GM19467 (cell line): Measurements from ENCODE around the gene SLC13A2.
A peak's percentile ranks its signal among the peaks of the same experiment; 100 is the strongest.

Experiments used
- ATAC-seq: cut with Tn5 transposase; IDR thresholded peaks from one replicate; pipeline ENCODE4 v1.9.1; 2021; ENCODE audit warnings: mild to moderate bottlenecking, moderate library complexity; ENCODE audit not compliant: unreplicated experiment

The SLC13A2 gene

DNA sequence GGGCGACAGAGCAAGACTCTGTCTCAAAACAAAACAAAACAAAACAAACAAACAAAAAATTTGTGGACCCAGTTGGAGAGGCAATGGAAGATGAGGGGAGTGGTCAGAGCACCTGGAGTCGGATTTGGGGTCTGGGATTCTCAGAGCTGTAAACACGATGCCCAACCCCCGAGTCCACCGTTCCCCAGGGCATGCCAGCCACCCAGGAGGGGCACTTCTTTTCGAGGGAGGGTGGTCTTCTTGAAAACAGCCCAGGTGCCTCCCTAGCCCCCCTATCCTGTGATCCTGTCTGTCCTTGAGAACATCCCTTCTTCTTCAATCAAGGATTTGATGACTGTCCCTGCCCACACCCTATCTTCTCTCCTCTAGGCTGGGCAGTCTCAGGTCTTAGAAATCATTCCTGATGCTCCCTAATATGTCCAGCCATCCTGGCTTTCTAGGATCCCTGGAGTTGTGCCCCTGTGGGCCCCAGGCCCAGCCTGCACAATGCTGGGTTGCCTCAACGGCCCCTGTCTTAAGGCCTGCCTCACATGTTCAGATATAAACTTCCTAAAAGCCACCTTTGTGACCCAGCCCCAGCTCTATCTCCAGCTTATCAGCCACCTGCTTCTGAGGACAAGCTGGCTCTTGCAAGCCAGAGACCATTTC is 3.1 kb upstream of the SLC13A2 start:
- no peak for ATAC-seq

DNA sequence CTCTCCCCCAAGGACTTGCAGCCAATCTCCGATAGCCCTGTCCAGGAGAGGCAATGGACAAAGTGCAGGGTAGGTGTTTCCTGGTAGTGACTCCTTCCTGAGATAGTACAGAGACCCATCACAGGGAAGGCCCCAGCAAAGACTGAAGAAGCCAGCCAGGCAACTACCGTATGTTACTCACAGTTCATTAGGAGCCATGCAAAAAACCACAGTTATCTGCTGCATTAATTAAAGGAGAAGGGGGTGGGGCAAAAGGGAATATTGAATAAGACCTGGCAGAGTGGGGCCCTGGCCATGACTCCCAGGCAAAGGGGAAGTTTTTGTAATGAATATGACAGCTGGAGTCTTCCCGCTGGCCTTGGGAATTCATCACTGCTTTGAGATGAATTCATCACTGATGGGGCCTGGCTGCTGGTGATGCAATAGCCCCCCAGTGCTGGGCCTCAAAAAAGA is 2.5 kb upstream of the SLC13A2 start:
- ATAC-seq, result no peak

DNA sequence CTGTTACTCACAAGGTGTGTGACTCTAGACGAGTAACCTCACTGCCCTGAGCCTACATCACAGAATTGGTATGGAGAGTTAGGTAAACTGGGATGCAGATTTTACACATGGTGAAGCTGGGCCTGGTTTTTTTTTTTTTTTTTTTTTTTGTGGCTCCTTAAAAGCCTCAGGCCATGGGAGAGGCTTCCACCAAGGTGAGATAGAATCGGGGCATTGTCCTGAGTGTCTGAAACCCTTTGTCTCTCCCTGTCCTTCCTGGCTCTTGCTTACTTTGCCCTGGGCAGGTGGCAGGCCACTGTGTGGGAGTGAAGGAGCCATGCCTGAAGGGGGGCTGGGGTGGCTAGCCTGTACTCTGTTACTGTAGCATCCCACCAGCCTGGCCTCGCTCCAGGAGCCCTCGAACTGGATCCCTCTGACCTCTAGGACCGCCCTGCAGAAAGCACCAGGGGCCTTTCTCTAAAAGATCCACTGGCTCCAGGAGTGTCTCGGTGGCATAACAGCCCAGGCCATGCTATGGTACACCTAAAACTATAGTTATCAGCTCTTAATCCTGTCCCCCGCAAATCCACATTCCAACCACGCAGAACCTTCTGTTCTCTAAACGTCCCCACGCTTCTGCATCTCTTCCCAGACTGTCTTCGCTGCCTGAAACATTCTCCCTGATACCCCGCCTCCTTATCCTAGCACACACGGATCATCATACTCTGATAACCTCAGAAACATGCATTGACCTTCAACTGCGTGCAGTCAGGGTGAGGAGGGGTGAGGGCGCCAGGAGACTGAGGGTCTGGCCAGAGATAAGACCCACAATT is 1.7 kb upstream of the SLC13A2 start:
- no peak for ATAC-seq

DNA sequence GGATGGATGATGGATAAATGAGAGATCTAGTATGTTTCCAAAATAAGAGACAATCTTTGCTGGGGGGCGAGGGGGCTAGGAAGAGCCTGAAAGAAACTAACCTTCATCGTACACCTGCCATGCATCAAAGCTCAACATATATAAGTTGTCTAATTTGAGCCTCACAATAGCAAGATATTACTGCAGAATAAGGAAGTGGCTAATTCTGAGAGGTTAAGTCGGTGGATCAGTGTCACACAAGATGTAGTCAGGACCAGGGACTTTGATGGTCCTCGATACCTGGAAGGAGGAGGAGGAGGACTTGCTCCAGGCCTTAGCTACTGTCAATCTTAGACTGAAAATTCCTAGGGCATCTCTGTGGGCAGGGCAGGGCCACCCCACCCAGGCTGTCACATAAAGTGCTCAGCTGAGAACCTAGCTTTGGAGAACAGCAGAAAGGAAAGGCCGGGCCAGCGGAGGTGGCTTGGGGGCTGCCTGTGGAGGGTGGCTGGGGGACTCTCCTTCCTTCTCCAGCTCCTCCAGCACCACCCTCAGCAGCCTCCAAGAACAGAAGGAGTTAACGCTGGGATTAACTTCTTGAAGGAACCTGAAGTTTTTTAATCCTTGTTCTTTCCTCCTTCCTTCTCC is 460 bp upstream of the SLC13A2 start:
- ATAC-seq, result no peak

DNA sequence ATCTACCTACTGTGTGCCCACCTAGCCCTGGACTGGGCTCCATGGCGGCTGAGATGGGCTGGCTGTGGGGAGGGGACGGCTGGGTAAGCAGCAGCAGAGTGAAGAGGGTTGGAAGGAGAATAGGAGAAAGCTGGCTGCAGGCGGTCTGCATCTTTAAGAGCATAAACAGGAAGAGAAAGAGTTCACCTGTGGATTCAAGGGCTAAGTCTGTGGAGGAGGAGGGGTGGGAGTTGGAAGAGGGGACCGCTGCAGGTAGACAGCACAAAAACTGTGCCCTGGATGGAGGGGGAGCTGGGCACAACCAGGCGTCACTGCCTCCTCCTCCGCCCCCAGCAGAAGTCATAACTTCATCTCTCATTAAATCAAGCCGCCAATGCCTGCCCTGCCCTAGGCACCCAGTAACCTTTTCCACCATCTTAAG is 677 bp downstream of the SLC13A2 start:
- ATAC-seq, result no peak

GRCh38 chr17:28475151-28475900 is 1.9 kb downstream of the SLC13A2 start:
- no peak for ATAC-seq

- no peak for ATAC-seq
These were observed 2.8 kb downstream of the SLC13A2 start for GRCh38 chr17:28476076-28476865.

- ATAC-seq, result no peak
These were observed 4.5 kb downstream of the SLC13A2 start for GRCh38 chr17:28477928-28478327.

DNA sequence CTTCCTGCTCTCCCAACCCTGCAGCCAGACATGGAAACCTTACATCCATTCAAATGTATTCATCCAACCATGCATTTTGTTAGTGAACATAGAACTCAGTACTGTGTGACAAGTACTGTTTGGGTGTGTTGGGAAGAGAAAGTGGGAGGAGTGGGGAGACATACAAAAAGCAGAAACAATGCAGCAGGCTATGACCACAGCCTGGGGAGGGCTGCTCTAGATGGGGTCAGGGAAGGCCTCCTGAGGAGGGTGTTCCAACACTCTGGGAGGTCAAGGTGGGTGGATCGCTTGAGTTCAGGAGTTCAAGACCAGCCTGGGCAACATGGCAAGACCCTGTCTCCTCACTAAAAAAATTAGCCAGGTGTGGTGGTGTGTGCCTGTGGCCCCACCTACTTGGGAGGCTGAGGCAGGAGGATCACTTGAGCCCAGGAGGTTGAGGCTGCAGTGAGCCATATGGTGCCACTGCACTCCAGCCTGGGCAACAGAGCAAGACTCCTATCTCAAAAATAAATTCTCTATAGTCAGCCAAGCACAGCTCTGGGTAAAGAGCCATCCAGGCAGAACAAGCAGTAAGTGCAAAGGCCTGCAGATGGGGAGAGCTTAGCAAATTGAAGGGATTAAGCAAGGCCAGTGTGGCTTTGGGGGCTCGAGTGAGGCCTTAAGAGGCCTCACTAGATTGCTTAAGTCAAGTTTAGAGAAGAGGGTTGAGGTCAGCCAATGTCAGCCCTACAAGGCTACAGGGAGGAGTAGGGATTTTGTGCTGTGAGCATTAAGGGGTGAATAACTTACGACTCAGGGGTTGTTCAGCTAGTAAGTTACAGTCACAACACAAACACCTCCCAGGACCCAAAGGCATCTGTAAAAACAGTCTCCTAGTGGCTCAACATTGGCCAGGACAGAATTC is 5.5 kb downstream of the SLC13A2 start:
- ATAC-seq, result no peak

- ATAC-seq, result no peak
These were observed 6.8 kb downstream of the SLC13A2 start for GRCh38 chr17:28480278-28480677.

GRCh38 chr17:28480799-28481571 is 7.5 kb downstream of the SLC13A2 start:
- no peak for ATAC-seq

DNA sequence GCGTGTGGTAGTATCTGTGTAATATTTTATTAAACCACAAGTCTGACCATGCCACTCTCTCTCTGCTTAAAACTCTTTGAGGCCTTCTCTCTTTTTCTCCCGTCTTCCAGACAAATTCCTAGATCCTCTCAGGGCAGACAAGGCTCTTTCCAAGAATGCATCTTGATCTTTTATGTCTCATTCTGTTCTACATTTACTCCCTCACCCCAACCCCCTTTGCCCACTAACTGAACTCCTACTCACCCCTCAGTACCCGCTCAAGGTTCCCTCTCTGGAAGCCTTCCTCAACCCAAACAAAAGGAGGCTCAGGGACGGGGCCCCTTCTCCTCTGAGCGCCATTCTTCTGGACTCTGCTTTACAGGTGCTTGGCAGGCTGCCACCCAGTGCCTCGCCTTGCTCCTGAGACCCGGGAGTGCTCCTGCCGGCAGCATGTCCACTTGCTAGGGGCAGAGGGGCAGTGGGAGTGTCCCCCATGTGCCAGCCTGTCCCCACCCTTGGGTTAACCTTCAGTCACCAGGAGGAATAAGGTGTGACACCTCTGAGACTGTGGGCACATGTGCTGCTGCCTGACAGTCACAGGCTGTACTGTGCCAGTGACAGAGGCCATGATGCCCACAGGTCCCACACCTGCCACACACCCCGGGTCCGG is 9.2 kb downstream of the SLC13A2 start:
- no peak for ATAC-seq

DNA sequence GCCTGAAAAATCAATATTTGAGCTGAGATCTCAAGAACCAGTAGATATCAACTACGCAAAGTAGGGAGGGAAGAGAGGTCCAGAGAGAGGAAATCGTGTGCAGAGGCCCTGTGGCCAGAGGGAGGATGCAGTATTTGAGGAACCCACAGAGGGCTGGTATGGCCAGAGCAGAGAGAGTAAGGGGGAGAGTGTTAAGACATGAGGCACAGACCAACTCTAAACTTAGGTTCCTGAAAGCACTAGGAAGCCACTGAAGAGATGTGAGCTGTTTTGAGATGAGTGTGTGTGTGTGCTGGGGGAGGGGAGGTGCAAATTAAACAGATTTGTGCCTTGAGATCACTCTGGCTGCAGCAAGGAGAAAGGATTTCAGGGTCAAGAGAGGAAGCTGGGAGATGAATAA is 10.9 kb downstream of the SLC13A2 start:
- peak; percentile 61 for ATAC-seq

DNA sequence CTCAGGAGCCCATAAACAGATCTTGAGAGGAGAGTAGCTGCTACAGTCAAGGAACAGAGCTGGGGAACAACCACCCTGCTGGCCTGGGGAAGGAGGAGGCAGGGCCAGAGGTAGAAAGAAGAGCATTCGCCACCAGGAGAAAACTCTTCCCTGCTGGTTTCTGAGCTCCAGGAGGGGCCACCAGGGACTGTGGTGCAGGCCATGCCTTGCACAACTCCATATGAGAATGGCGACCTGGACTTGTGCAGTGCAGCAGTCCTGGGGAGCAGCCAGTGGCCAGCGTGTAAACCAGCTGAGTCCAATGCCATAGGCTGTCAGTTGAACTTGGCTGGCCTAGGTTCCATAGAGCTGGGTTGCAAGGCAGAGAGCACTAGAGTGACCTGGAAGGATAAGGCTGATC is 11.6 kb downstream of the SLC13A2 start:
- no peak for ATAC-seq

DNA sequence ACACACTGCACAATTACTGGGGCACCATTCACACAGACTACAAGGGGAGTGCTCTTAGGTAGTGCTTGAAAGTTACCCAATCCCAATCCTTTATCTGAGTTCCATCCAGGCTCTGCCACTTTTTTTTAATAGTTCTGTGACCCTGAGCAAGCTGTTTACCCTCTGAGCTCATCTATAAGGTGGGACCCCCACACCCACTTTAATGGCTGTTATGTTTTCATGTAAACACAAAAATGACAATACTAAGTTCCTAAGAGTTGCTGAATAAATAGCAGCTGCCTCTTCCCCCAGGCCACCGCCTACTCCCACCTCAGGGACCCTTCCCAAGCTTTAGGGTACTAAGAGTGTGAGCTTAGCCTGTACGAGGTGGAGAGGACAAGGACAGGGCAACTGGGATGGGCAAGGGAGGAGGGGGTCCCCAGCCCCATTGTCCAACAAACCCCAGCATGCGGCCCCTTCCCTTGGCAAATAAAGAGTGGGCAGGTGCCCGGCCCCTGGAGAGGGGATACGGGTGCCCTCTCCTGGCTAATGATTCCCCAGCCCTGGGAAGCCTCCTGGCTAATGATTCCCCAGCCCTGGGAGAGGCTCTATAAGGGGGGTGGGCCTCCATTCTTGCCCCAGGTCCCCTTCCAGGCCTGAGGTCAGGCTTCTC is 14.6 kb downstream of the SLC13A2 start:
- no peak for ATAC-seq

- no peak for ATAC-seq
These were observed 15.3 kb downstream of the SLC13A2 start for GRCh38 chr17:28488533-28489276.

- no peak for ATAC-seq
These were observed 17.8 kb downstream of the SLC13A2 start for GRCh38 chr17:28491286-28491685.
